ENCODE results near the gene MTURN.

DNA sequence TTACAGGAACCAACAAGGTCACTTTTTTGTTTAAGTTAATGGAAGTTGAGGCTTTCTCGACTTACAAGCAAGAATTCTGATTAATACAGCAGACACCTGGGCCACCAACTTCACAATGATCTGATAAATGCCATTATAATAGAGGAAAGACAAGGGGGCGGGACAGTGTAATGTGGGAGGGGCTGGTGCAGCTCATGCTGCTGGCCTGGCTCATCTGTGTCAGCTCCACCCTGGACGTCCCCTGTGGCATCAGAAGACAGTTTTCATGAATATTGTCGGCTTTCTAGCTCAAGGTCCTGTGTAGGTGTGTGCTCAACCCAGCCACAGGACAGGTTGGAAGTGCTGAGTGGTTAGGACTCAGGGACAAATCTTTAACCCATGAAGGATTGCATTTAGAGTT, 57.0 kb downstream of the MTURN start:
- TF ChIP-seq, protein P1, sequence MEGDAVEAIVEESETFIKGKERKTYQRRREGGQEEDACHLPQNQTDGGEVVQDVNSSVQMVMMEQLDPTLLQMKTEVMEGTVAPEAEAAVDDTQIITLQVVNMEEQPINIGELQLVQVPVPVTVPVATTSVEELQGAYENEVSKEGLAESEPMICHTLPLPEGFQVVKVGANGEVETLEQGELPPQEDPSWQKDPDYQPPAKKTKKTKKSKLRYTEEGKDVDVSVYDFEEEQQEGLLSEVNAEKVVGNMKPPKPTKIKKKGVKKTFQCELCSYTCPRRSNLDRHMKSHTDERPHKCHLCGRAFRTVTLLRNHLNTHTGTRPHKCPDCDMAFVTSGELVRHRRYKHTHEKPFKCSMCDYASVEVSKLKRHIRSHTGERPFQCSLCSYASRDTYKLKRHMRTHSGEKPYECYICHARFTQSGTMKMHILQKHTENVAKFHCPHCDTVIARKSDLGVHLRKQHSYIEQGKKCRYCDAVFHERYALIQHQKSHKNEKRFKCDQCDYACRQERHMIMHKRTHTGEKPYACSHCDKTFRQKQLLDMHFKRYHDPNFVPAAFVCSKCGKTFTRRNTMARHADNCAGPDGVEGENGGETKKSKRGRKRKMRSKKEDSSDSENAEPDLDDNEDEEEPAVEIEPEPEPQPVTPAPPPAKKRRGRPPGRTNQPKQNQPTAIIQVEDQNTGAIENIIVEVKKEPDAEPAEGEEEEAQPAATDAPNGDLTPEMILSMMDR (IDR thresholded peaks at IDR 0.05 in 8 of 11, conservative IDR thresholded peaks at IDR 0.05 in 3 of 11) = no peak
- no peak for TF ChIP-seq POLR2AphosphoS5 (IDR thresholded peaks at IDR 0.05)

All from spleen (tissue), 7 donors.